NCI-H774 (cell line): ENCODE data around the gene ROPN1L.

Source experiments
- DNase-seq: peaks from one replicate; lab custom pipeline; 2025; lab: John Stamatoyannopoulos, UW

ROPN1L gene

GRCh38 chr5:10427978-10428377 lies 13.7 kb upstream of the ROPN1L start:
- DNase-seq: no peak

- no peak for DNase-seq
Measured at GRCh38 chr5:10431415-10431814, 10.3 kb upstream of the ROPN1L start.

- DNase-seq: no peak
Measured at GRCh38 chr5:10432059-10433008, 9.3 kb upstream of the ROPN1L start.

- DNase-seq: no peak
Measured at GRCh38 chr5:10434392-10434791, 7.3 kb upstream of the ROPN1L start.

GRCh38 chr5:10438301-10438700 lies 3.4 kb upstream of the ROPN1L start:
- no peak for DNase-seq

GRCh38 chr5:10439692-10440091 lies 2.0 kb upstream of the ROPN1L start:
- no peak for DNase-seq

GRCh38 chr5:10440367-10440990 lies 1.2 kb upstream of the ROPN1L start:
- DNase-seq: no peak

GRCh38 chr5:10441992-10442435 lies 335 bp downstream of the ROPN1L start:
- no peak for DNase-seq

GRCh38 chr5:10442576-10442975 lies 897 bp downstream of the ROPN1L start:
- no peak for DNase-seq

GRCh38 chr5:10445352-10445751 lies 3.7 kb downstream of the ROPN1L start:
- no peak for DNase-seq

GRCh38 chr5:10446490-10446889 lies 4.8 kb downstream of the ROPN1L start:
- no peak for DNase-seq

GRCh38 chr5:10447041-10447440 lies 5.4 kb downstream of the ROPN1L start:
- no peak for DNase-seq

GRCh38 chr5:10448754-10449360 lies 7.2 kb downstream of the ROPN1L start:
- no peak for DNase-seq

GRCh38 chr5:10451137-10451824 lies 9.6 kb downstream of the ROPN1L start:
- no peak for DNase-seq

GRCh38 chr5:10452768-10453331 lies 11.2 kb downstream of the ROPN1L start:
- DNase-seq: peak; percentile 47

- DNase-seq: no peak
Measured at GRCh38 chr5:10453545-10453944, 11.9 kb downstream of the ROPN1L start.

- no peak for DNase-seq
Measured at GRCh38 chr5:10454591-10455276, 13.1 kb downstream of the ROPN1L start.

- no peak for DNase-seq
Measured at GRCh38 chr5:10455277-10455670, 13.6 kb downstream of the ROPN1L start.

- no peak for DNase-seq
Measured at GRCh38 chr5:10456583-10457420, 15.1 kb downstream of the ROPN1L start.
